ENCODE data around the gene AGAP1. TPM values are rescaled to one million over a fixed set of nuclear protein-coding genes. Genes with fewer than 3 reads are reported as not detected.

The AGAP1 gene
- total RNA-seq, 4 donors from 2014 or later, result 13.7 to 18.5 (median 17.1) TPM

- 76 to 77% methylated on average over 11 of the region's 11 CpGs for WGBS, 2 donors
Measured at GRCh38 chr2:235545339-235546150, 51.7 kb downstream of the AGAP1 start.

GRCh38 chr2:235546151-235546435 is 52.2 kb downstream of the AGAP1 start:
- no peak for DNase-seq (ENCODE audit: low spot score in 2 of 2)
- TF ChIP-seq CTCF (IDR thresholded peaks at IDR 0.05) (no peak), POLR2A (IDR thresholded peaks at IDR 0.05) (no peak)
- no peak overlapping the region for H3K4me3 ChIP-seq (ENCODE audit: low read depth, poor library complexity, severe bottlenecking)
- 96 to 97% methylated on average over 3 of the region's 3 CpGs for WGBS, 2 donors
- intact Hi-C loops (cut with DNase I; ENCODE audit: low total_unique reads), result no loop called here

More at GRCh38 chr2:235545339-235546150, 51.7 kb downstream of the AGAP1 start:
- intact Hi-C loops (cut with DNase I; ENCODE audit: low total_unique reads), result no loop called here
- DNase-seq (ENCODE audit: low spot score in 2 of 2), result no peak
- TF ChIP-seq CTCF (IDR thresholded peaks at IDR 0.05) (no peak), POLR2A (IDR thresholded peaks at IDR 0.05) (no peak)
- no peak overlapping the region for H3K4me3 ChIP-seq (ENCODE audit: low read depth, poor library complexity, severe bottlenecking)

- TF ChIP-seq CTCF (IDR thresholded peaks at IDR 0.05) (no peak), POLR2A (IDR thresholded peaks at IDR 0.05) (no peak)
- no peak for DNase-seq (ENCODE audit: low spot score in 2 of 2)
- intact Hi-C loops (cut with DNase I; ENCODE audit: low total_unique reads), result no loop called here
- 77 to 86% methylated on average over 9 of the region's 9 CpGs for WGBS, 2 donors
- no peak overlapping the region for H3K4me3 ChIP-seq (ENCODE audit: low read depth, poor library complexity, severe bottlenecking)
Measured at GRCh38 chr2:235546436-235546835, 52.6 kb downstream of the AGAP1 start.

GRCh38 chr2:235549735-235550377 is 56.0 kb downstream of the AGAP1 start:
- intact Hi-C loops (cut with DNase I; ENCODE audit: low total_unique reads), result no loop called here
- TF ChIP-seq POLR2A (IDR thresholded peaks at IDR 0.05) (no peak), CTCF (IDR thresholded peaks at IDR 0.05) (no peak)
- DNase-seq (ENCODE audit: low spot score in 2 of 2), result no peak
- H3K4me3 ChIP-seq (ENCODE audit: low read depth, poor library complexity, severe bottlenecking), result no peak overlapping the region
- 84 to 92% methylated on average over 19 of the region's 19 CpGs for WGBS, 2 donors

- 96 to 98% methylated on average over 12 of the region's 12 CpGs for WGBS, 2 donors
- no peak overlapping the region for H3K4me3 ChIP-seq (ENCODE audit: low read depth, poor library complexity, severe bottlenecking)
- TF ChIP-seq POLR2A (IDR thresholded peaks at IDR 0.05) (no peak), CTCF (IDR thresholded peaks at IDR 0.05) (no peak)
- intact Hi-C loops (cut with DNase I; ENCODE audit: low total_unique reads), result no loop called here
- DNase-seq (ENCODE audit: low spot score in 2 of 2), result no peak
Measured at GRCh38 chr2:235550378-235550760, 56.5 kb downstream of the AGAP1 start.
